Keratinocyte (primary cell): Measurements from ENCODE around the gene ANKRD42. TPM values are rescaled to one million over a fixed set of nuclear protein-coding genes. Genes with fewer than 3 reads are reported as not detected.

ENCODE experiments used
- DNase-seq: peaks from one replicate; pipeline ENCODE4 v3.0.0-alpha.2; 2011; ENCODE audit warnings: low read depth, missing footprints, low spot score
- FAIRE-seq: peaks from 2 replicates; lab custom pipeline; 2011; peaks lifted over from hg19 to GRCh38; lab: Jason Lieb, UNC
- H2AFZ ChIP-seq: 2 replicates; pipeline ENCODE4 v1.6.0; 2012; ENCODE audit warnings: low read length, control low read depth, inconsistent platforms; ENCODE audit not compliant: control insufficient read depth
- H3K27ac ChIP-seq: 2 replicates; pipeline ENCODE4 v1.5.1; 2011; ENCODE audit warnings: low read length; ENCODE audit not compliant: control insufficient read depth, insufficient read depth
- H3K27me3 ChIP-seq: 3 replicates; pipeline ENCODE4 v1.6.0; 2011; ENCODE audit warnings: low read length; ENCODE audit not compliant: control insufficient read depth, insufficient read depth; ENCODE audit errors: extremely low read depth
- H3K36me3 ChIP-seq, 2 experiments: 2 replicates in 1 of 2; 3 replicates in 1 of 2; pipeline ENCODE4 v1.5.1; 2011; ENCODE audit warnings: low read length in 2 of 2, mild to moderate bottlenecking in 1 of 2; ENCODE audit not compliant: control insufficient read depth in 2 of 2, insufficient read depth in 2 of 2; ENCODE audit errors: extremely low read depth in 1 of 2
- H3K4me1 ChIP-seq: 3 replicates; pipeline ENCODE4 v1.5.1; 2011; ENCODE audit warnings: low read length; ENCODE audit not compliant: control insufficient read depth, insufficient read depth; ENCODE audit errors: extremely low read depth
- H3K4me2 ChIP-seq: 3 replicates; pipeline ENCODE4 v1.6.0; 2011; ENCODE audit warnings: low read depth, low read length; ENCODE audit not compliant: control insufficient read depth, insufficient read depth; ENCODE audit errors: extremely low read depth
- H3K4me3 ChIP-seq, 3 experiments: fragments of 200-600 bp in 1 of 3; sonication (generic) in 1 of 3; 2 replicates in 2 of 3; 3 replicates in 1 of 3; pipeline ENCODE4 v1.5.1; 2011 to 2016; ENCODE audit warnings: low read length in 3 of 3, mild to moderate bottlenecking in 3 of 3, control low read depth in 2 of 3, inconsistent platforms in 1 of 3, low read depth in 1 of 3, mixed read lengths in 1 of 3, mixed run types in 1 of 3, moderate library complexity in 1 of 3; ENCODE audit not compliant: control insufficient read depth in 2 of 3, insufficient read depth in 2 of 3; ENCODE audit errors: extremely low read depth in 1 of 3
- H3K79me2 ChIP-seq: 2 replicates; pipeline ENCODE4 v1.6.0; 2012; ENCODE audit warnings: low read length; ENCODE audit not compliant: control insufficient read depth, insufficient read depth
- H3K9ac ChIP-seq: 3 replicates; pipeline ENCODE4 v1.6.0; 2011; ENCODE audit warnings: low read length; ENCODE audit not compliant: control insufficient read depth, insufficient read depth; ENCODE audit errors: extremely low read depth
- H3K9me1 ChIP-seq: 3 replicates; pipeline ENCODE4 v1.6.0; 2011; ENCODE audit warnings: low read length; ENCODE audit not compliant: control insufficient read depth, insufficient read depth; ENCODE audit errors: extremely low read depth
- H3K9me3 ChIP-seq: 2 replicates; pipeline ENCODE4 v1.5.1; 2012; ENCODE audit warnings: low read depth, low read length; ENCODE audit not compliant: control insufficient read depth
- H4K20me1 ChIP-seq: 3 replicates; pipeline ENCODE4 v1.6.0; 2011; ENCODE audit warnings: low read length; ENCODE audit not compliant: control insufficient read depth, insufficient read depth; ENCODE audit errors: extremely low read depth
- CTCF ChIP-seq, 3 experiments: IDR thresholded peaks in 1 of 3; conservative IDR thresholded peaks in 1 of 3; optimal IDR thresholded peaks in 1 of 3; 2 replicates in 2 of 3; 3 replicates in 1 of 3; pipeline versions ENCODE3 to v1.5.1; 2011; ENCODE audit warnings: low read length in 3 of 3, mild to moderate bottlenecking in 3 of 3, moderate library complexity in 2 of 3, control low read depth in 1 of 3, inconsistent platforms in 1 of 3; ENCODE audit not compliant: insufficient read depth in 2 of 3; ENCODE audit errors: extremely low read depth in 1 of 3
- EZH2 ChIP-seq: IDR thresholded peaks from one replicate; pipeline ENCODE4 v1.6.1; 2012; ENCODE audit warnings: inconsistent platforms, mild to moderate bottlenecking, low read length, moderate library complexity
- dilution Hi-C: fragments of 300-500 bp; cut with MboI; formaldehyde crosslinking; loops from one replicate; pipeline ENCODE4 v1.7.0; 2020; ENCODE audit warnings: low sequenced_read_pairs; ENCODE audit not compliant: extremely low pct_ligation_motif_present
- polyA plus RNA-seq, 5 experiments: library from polyadenylated mRNA; depleted of rRNA in 3 of 5; stranded (reverse) in 3 of 5; stranded (forward) in 1 of 5; unstranded in 1 of 5; fragments of >200 nt; gene quantifications; 1 replicate in 1 of 5; 2 replicates in 3 of 5; 3 replicates in 1 of 5; pipeline versions ENCODE4 v1.2.1 to v1.2.3, GENCODE V29; 2011 to 2012; ENCODE audit warnings: missing spikeins in 2 of 5, low read depth in 1 of 5, low replicate concordance in 1 of 5

ANKRD42 gene
- polyA plus RNA-seq, 1 donor (not counting 4 experiments of a cell fraction or from before 2014, with no cell fraction given), result 11.0 TPM

- Histone ChIP-seq H3K36me3 (peaks cover 1 to 4% of the 10 kb centered on the region in 2 experiments), H3K9ac (no peak overlapping the region), H2AFZ (no peak overlapping the region), H3K4me2 (no peak overlapping the region), H3K79me2 (peaks cover 37% of the 10 kb centered on the region), H4K20me1 (no peaks in the 10 kb centered on the region), H3K4me1 (peaks cover 12% of the 10 kb centered on the region), H3K9me1 (no peaks in the 10 kb centered on the region), H3K27me3 (no peaks in the 10 kb centered on the region), H3K9me3 (no peaks in the 10 kb centered on the region), H3K4me3 (peak overlapping the region in 1 of 3 experiments; percentile 25), H3K27ac (no peak overlapping the region)
- dilution Hi-C loops, result no loop called here
- TF ChIP-seq CTCF (optimal IDR thresholded peaks at IDR 0.05 in 1 of 3, IDR thresholded peaks at IDR 0.05 in 1 of 3, conservative IDR thresholded peaks at IDR 0.05 in 1 of 3; ENCODE audit: extremely low read depth in 1 of 3, insufficient read depth in 2 of 3, low read length in 3 of 3) (no peak), EZH2 (no peak)
- DNase-seq, result no peak
- no peak for FAIRE-seq
These were observed 88.7 kb downstream of the ANKRD42 start for GRCh38 chr11:83282084-83282716.

- DNase-seq, result no peak
- Histone ChIP-seq H3K27me3 (no peaks in the 10 kb centered on the region), H4K20me1 (no peaks in the 10 kb centered on the region), H3K9ac (peak overlapping the region; percentile 94), H3K9me1 (no peaks in the 10 kb centered on the region), H3K79me2 (peaks cover 37% of the 10 kb centered on the region), H3K27ac (peak overlapping the region; percentile 96), H3K9me3 (no peaks in the 10 kb centered on the region), H2AFZ (peak overlapping the region; percentile 45), H3K4me3 (peak overlapping the region; percentile 52 to 93 (median 74)), H3K4me2 (peak overlapping the region; percentile 99), H3K36me3 (peaks cover 0 to 1% of the 10 kb centered on the region in 2 experiments), H3K4me1 (peaks cover 12% of the 10 kb centered on the region)
- dilution Hi-C loops, result no loop called here
- no peak for TF ChIP-seq CTCF (optimal IDR thresholded peaks at IDR 0.05 in 1 of 3, IDR thresholded peaks at IDR 0.05 in 1 of 3, conservative IDR thresholded peaks at IDR 0.05 in 1 of 3; ENCODE audit: extremely low read depth in 1 of 3, insufficient read depth in 2 of 3, low read length in 3 of 3)
- TF ChIP-seq EZH2, result no peak
- FAIRE-seq, result no peak
These were observed 91.1 kb downstream of the ANKRD42 start for GRCh38 chr11:83284501-83285150.
